ENCODE data around the gene ZNF226.
A peak's percentile ranks its signal among the peaks of the same experiment; 100 is the strongest.
"Not testable (repeated sequence)": the region's sequence is repeated elsewhere in the genome, so short reads cannot be mapped to it uniquely, and the experiment has no call there.

ZNF226 gene

DNA sequence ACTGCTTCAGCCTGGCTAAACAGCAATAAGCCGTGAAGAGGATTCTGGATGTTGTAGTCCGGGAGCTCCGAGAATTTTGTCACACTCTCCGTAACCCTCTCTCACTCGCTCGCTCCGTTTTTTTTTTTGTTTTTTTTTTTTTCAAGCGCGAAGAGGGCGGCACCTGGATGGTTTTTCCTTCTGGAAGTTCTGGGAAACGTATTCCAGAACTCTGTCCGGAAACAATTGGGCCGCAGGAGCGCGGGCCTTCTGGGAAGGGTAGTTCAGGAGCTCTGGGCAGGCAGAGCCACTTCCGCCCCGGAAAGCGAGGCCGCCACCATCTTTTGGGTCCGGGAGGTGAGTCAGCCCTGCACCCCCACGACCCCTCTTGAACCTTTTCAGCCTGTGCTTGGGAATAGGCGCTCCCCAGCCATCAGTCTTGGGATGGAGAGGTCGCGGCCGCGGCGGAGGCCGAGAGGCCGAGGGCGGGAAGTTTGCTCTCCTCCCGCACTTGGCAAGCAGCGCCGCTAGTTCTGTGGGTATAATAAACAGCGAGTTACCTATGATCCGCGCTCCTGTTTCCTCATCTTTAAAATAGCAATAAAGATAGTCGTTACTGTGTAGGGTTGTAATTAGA lies 47.5 kb downstream of the ZNF226 start, which contains the start of gene ZNF227:
ZNF227 (plus strand) TSS at position 283 of the 616 bp plus-strand sequence. CDS start 5,261 bp downstream, outside the sequence.
- DNase-seq (ENCODE audit: low read depth, low spot score): peak; percentile 59

DNA sequence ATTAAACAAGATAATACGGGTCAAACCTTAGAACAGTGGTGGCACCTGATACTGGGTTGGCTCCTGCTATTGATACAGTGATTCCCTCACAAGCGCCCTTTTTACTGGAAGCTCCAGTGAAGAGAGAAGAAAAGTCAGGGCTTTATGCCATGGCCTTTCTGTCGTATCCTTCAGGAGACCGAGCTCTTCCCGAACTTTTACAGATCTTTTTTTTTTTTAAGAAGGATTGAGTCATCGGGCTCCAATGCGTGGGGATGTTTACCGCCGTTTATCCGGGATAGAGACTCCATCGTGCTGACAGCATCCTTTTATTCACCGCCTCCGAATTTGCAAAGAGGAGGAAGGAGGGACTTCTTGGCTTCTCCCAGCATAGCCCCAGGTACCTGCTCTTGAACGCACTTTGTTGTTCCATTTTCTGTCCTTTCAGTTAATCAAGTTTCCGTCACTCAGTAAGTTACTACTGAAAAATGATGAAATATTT lies 48.0 kb downstream of the ZNF226 start:
- DNase-seq (ENCODE audit: low read depth, low spot score): no peak

DNA sequence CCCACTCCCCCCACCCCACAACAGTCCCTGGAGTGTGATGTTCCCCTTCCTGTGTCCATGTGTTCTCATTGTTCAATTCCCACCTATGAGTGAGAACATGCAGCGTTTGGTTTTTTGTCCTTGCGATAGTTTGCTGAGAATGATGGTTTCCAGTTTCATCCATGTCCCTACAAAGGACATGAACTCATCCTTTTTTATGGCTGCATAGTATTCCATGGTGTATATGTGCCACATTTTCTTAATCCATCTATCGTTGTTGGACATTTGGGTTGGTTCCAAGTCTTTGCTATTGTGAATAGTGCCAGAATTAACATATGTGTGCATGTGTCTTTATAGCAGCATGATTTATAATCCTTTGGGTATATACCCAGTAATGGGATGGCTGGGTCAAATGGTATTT lies 55.0 kb downstream of the ZNF226 start:
- DNase-seq (ENCODE audit: low read depth, low spot score): not testable (repeated sequence)

GRCh38 chr19:44220761-44221160 lies 55.9 kb downstream of the ZNF226 start:
- DNase-seq (ENCODE audit: low read depth, low spot score): not testable (repeated sequence)

GRCh38 chr19:44221291-44221690 lies 56.4 kb downstream of the ZNF226 start:
- not testable (repeated sequence) for DNase-seq (ENCODE audit: low read depth, low spot score)
